ENCODE data around the gene MEF2B.

DNA sequence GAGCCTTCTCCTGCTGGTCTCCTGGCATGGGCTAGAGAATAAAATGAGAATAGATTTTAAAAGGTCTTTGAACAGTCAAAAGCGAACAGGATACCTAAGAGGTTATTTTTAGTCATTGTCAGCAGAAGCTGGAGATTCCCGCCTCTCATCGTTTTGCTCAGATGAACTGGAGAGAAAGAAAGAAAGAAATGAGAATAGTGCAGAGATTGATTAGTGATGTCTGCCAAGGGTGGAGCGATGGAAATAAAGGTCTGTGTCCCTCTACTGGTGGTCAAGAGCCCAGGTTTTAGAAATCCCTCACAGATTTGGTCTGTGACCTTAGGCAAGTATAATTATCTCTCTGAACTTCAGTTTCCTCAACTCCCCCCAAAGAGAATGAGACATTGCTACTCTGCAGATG lies 47.0 kb upstream of the MEF2B start:
- TF ChIP-seq CTCF (IDR thresholded peaks at IDR 0.05), result no peak; the same call in 1 of the 2 replicates
- TF ChIP-seq, protein P1, sequence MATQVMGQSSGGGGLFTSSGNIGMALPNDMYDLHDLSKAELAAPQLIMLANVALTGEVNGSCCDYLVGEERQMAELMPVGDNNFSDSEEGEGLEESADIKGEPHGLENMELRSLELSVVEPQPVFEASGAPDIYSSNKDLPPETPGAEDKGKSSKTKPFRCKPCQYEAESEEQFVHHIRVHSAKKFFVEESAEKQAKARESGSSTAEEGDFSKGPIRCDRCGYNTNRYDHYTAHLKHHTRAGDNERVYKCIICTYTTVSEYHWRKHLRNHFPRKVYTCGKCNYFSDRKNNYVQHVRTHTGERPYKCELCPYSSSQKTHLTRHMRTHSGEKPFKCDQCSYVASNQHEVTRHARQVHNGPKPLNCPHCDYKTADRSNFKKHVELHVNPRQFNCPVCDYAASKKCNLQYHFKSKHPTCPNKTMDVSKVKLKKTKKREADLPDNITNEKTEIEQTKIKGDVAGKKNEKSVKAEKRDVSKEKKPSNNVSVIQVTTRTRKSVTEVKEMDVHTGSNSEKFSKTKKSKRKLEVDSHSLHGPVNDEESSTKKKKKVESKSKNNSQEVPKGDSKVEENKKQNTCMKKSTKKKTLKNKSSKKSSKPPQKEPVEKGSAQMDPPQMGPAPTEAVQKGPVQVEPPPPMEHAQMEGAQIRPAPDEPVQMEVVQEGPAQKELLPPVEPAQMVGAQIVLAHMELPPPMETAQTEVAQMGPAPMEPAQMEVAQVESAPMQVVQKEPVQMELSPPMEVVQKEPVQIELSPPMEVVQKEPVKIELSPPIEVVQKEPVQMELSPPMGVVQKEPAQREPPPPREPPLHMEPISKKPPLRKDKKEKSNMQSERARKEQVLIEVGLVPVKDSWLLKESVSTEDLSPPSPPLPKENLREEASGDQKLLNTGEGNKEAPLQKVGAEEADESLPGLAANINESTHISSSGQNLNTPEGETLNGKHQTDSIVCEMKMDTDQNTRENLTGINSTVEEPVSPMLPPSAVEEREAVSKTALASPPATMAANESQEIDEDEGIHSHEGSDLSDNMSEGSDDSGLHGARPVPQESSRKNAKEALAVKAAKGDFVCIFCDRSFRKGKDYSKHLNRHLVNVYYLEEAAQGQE (IDR thresholded peaks at IDR 0.05; ENCODE audit: insufficient read depth in 1 of 2, low read depth in 2 of 2, low read length in 1 of 2), result no peak
- no peak for TF ChIP-seq POLR2AphosphoS5 (IDR thresholded peaks at IDR 0.05; ENCODE audit: low read depth, low read length)
- no peak for TF ChIP-seq SIN3A (IDR thresholded peaks at IDR 0.05; ENCODE audit: borderline replicate concordance, insufficient read depth, low read depth, low read length)
- TF ChIP-seq TCF7L2 (IDR thresholded peaks at IDR 0.05; ENCODE audit: low read depth, low read length), result no peak

Measured in Panc1 (cell line).